Fibroblast of lung (primary cell): Measurements from ENCODE around the gene SLC35C1.
"Not testable (repeated sequence)": the region's sequence is repeated elsewhere in the genome, so short reads cannot be mapped to it uniquely, and the experiment has no call there.

Experiments
- CTCF ChIP-seq, 2 donors: IDR thresholded peaks in 1 of 2; conservative IDR thresholded peaks in 1 of 2; 1 replicate in 1 of 2; 2 replicates in 1 of 2; pipeline ENCODE4 v1.5.1; 2011 to 2012; ENCODE audit warnings: low read length in 2 of 2, control low read depth in 1 of 2, inconsistent platforms in 1 of 2, low read depth in 1 of 2, mild to moderate bottlenecking in 1 of 2
- EZH2 ChIP-seq: IDR thresholded peaks from 2 replicates; pipeline ENCODE4 v1.5.1; 2012; ENCODE audit warnings: low read length, control low read depth, mild to moderate bottlenecking; ENCODE audit errors: missing control alignments

GRCh38 chr11:45826492-45826891, 21.5 kb downstream of the SLC35C1 start:
- TF ChIP-seq CTCF (conservative IDR thresholded peaks at IDR 0.05 in 1 of 2, IDR thresholded peaks at IDR 0.05 in 1 of 2; ENCODE audit: low read depth in 1 of 2, low read length in 2 of 2); EZH2: not testable (repeated sequence)
